Astrocyte of the cerebellum (primary cell): ENCODE results near the gene UST.

Experiments
- DNase-seq: peaks from one replicate; pipeline ENCODE4 v3.0.0-alpha.2; 2011; ENCODE audit warnings: low read depth
- H3K4me3 ChIP-seq: 2 replicates; pipeline ENCODE4 v1.5.1; 2011; ENCODE audit warnings: mild to moderate bottlenecking, low read depth, low read length, moderate library complexity
- CTCF ChIP-seq: IDR thresholded peaks from 2 replicates; pipeline ENCODE4 v1.5.1; 2012; ENCODE audit warnings: low read length, low read depth, moderate library complexity, mild to moderate bottlenecking; ENCODE audit errors: missing control alignments
- in situ Hi-C: cut with HindIII; loops from 2 replicates; pipeline ENCODE4 v1.10.0; 2017; ENCODE audit warnings: low sequenced_read_pairs

UST gene

GRCh38 chr6:149026530-149026942 lies 279.7 kb downstream of the UST start:
- H3K4me3 ChIP-seq: no peak overlapping the region
- in situ Hi-C loops: loop anchor here (25.0 kb wide), 1 partner anchor 486 kb away; no protein-coding TSS in a partner anchor
- peak; percentile 91 for DNase-seq
- peak; percentile 61 for TF ChIP-seq CTCF

GRCh38 chr6:149027484-149027883 lies 280.7 kb downstream of the UST start:
- TF ChIP-seq CTCF: no peak
- in situ Hi-C loops: loop anchor here (25.0 kb wide), 1 partner anchor 485 kb away; no protein-coding TSS in a partner anchor
- H3K4me3 ChIP-seq: no peak overlapping the region
- DNase-seq: no peak

GRCh38 chr6:149028767-149029405 lies 282.1 kb downstream of the UST start:
- no peak overlapping the region for H3K4me3 ChIP-seq
- peak; percentile 51 for TF ChIP-seq CTCF
- in situ Hi-C loops: loop anchor here (25.0 kb wide), 1 partner anchor 483 kb away; no protein-coding TSS in a partner anchor
- DNase-seq: peak; percentile 96

- in situ Hi-C loops: loop anchor here (25.0 kb wide), 1 partner anchor 481 kb away; no protein-coding TSS in a partner anchor
- no peak for TF ChIP-seq CTCF
- H3K4me3 ChIP-seq: no peak overlapping the region
- no peak for DNase-seq
Measured at GRCh38 chr6:149031201-149031858, 284.5 kb downstream of the UST start.

- TF ChIP-seq CTCF: no peak
- in situ Hi-C loops: loop anchor here (25.0 kb wide), 1 partner anchor 480 kb away; no protein-coding TSS in a partner anchor
- peak; percentile 84 for DNase-seq
- H3K4me3 ChIP-seq: peak overlapping the region; percentile 5
Measured at GRCh38 chr6:149031859-149032598, 285.2 kb downstream of the UST start.

- H3K4me3 ChIP-seq: peak overlapping the region; percentile 5
- DNase-seq: peak; percentile 96
- TF ChIP-seq CTCF: no peak
- in situ Hi-C loops: loop anchor here (25.0 kb wide), 1 partner anchor 479 kb away; no protein-coding TSS in a partner anchor
Measured at GRCh38 chr6:149032599-149033405, 286.0 kb downstream of the UST start.
